Immature natural killer cell (primary cell): Measurements from ENCODE around the gene SKOR2. TPM values are rescaled to one million over a fixed set of nuclear protein-coding genes. Genes with fewer than 3 reads are reported as not detected.

Source experiments
- DNase-seq, 3 donors: peaks; one replicate each; pipeline ENCODE4 v3.0.0; 2022; ENCODE audit warnings: mixed read lengths in 1 of 3
- H3K27ac Mint-ChIP-seq, 6 donors: one replicate each; pipeline ENCODE4 v1.8.0; 2020; ENCODE audit warnings: mixed read lengths in 6 of 6, mild to moderate bottlenecking in 5 of 6, inconsistent platforms in 4 of 6, moderate library complexity in 3 of 6
- H3K27me3 Mint-ChIP-seq, 3 donors: one replicate each; pipeline ENCODE4 v1.8.0; 2020 to 2021; ENCODE audit warnings: low read depth in 3 of 3, mild to moderate bottlenecking in 3 of 3, mixed read lengths in 3 of 3, moderate library complexity in 3 of 3, inconsistent platforms in 1 of 3
- H3K36me3 Mint-ChIP-seq, 3 donors: one replicate each; pipeline ENCODE4 v1.8.0; 2020; ENCODE audit warnings: mixed read lengths in 3 of 3, inconsistent platforms in 2 of 3, mild to moderate bottlenecking in 2 of 3
- H3K4me1 Mint-ChIP-seq, 2 donors: one replicate each; pipeline ENCODE4 v1.8.0; 2020; ENCODE audit warnings: inconsistent platforms in 2 of 2, mild to moderate bottlenecking in 2 of 2, mixed read lengths in 2 of 2, moderate library complexity in 1 of 2
- H3K4me3 Mint-ChIP-seq, 5 donors: one replicate each; pipeline ENCODE4 v1.8.0; 2020; ENCODE audit warnings: mild to moderate bottlenecking in 5 of 5, mixed read lengths in 5 of 5, inconsistent platforms in 3 of 5, moderate library complexity in 3 of 5
- H3K9me3 Mint-ChIP-seq, 6 donors: one replicate each; pipeline ENCODE4 v1.8.0; 2020; ENCODE audit warnings: mild to moderate bottlenecking in 6 of 6, mixed read lengths in 6 of 6, inconsistent platforms in 4 of 6, moderate library complexity in 3 of 6
- polyA plus RNA-seq, 3 donors: library from polyadenylated mRNA; unstranded; fragments of 300-500 nt; fragmentation: Illumina TruSeq; gene quantifications; one replicate each; pipeline ENCODE4 v1.2.3, GENCODE V29; 2021

SKOR2 gene
- polyA plus RNA-seq, result not detected

- H3K4me3 Mint-ChIP-seq, result no peak within 1 kb of the TSS
- DNase-seq, result no peak
- peaks cover 1 to 23% (median 6%) of the 10 kb centered on the region in 6 donors for H3K9me3 Mint-ChIP-seq
- no peaks in the 10 kb centered on the region for H3K4me1 Mint-ChIP-seq
- no peak within 1 kb of the TSS for H3K27ac Mint-ChIP-seq
- peaks cover 33 to 50% (median 41%) of the 10 kb centered on the region in 3 donors for H3K27me3 Mint-ChIP-seq
- H3K36me3 Mint-ChIP-seq, result peaks cover 0 to 4% (median 4%) of the 10 kb centered on the region in 3 donors
Measured at GRCh38 chr18:47251289-47252120, at the start of gene SKOR2. Gene SKOR2, minus strand, starts transcription at chr18:47251660. Its CDS starts 2,477 bp downstream, at chr18:47249183.

- peaks cover 0 to under 1% (median 0%) of the 10 kb centered on the region in 3 donors for H3K27me3 Mint-ChIP-seq
- DNase-seq, result no peak
- H3K27ac Mint-ChIP-seq, result no peak overlapping the region
- peaks cover 0 to 6% (median 0%) of the 10 kb centered on the region in 6 donors for H3K9me3 Mint-ChIP-seq
- H3K36me3 Mint-ChIP-seq, result no peaks in the 10 kb centered on the region
- H3K4me3 Mint-ChIP-seq, result no peak overlapping the region
- no peaks in the 10 kb centered on the region for H3K4me1 Mint-ChIP-seq
Measured at GRCh38 chr18:47296462-47296861, 45.0 kb upstream of the SKOR2 start.

GRCh38 chr18:47294801-47295200, 43.3 kb upstream of the SKOR2 start:
- Mint-ChIP-seq H3K4me3 (no peak overlapping the region), H3K4me1 (no peaks in the 10 kb centered on the region), H3K27ac (no peak overlapping the region), H3K36me3 (no peaks in the 10 kb centered on the region), H3K9me3 (peaks cover 0 to 6% (median 0%) of the 10 kb centered on the region in 6 donors), H3K27me3 (no peaks in the 10 kb centered on the region)
- no peak for DNase-seq

- DNase-seq, result no peak
- Mint-ChIP-seq H3K27me3 (peaks cover 0 to 3% (median 0%) of the 10 kb centered on the region in 3 donors), H3K27ac (no peak overlapping the region), H3K36me3 (no peaks in the 10 kb centered on the region), H3K9me3 (peaks cover 0 to 8% (median 0%) of the 10 kb centered on the region in 6 donors), H3K4me3 (no peak overlapping the region), H3K4me1 (no peaks in the 10 kb centered on the region)
Measured at GRCh38 chr18:47288741-47289140, 37.3 kb upstream of the SKOR2 start.

GRCh38 chr18:47287911-47288585, 36.6 kb upstream of the SKOR2 start:
- no peak for DNase-seq
- Mint-ChIP-seq H3K27me3 (peaks cover 0 to 3% (median 2%) of the 10 kb centered on the region in 3 donors), H3K36me3 (no peaks in the 10 kb centered on the region), H3K9me3 (peaks cover 0 to 8% (median 0%) of the 10 kb centered on the region in 6 donors), H3K27ac (no peak overlapping the region), H3K4me1 (no peaks in the 10 kb centered on the region), H3K4me3 (no peak overlapping the region)

GRCh38 chr18:47286776-47287410, 35.4 kb upstream of the SKOR2 start:
- Mint-ChIP-seq H3K27ac (no peak overlapping the region), H3K4me3 (no peak overlapping the region), H3K9me3 (peaks cover 0 to 8% (median 0%) of the 10 kb centered on the region in 6 donors), H3K4me1 (no peaks in the 10 kb centered on the region), H3K27me3 (peaks cover 0 to 3% (median 2%) of the 10 kb centered on the region in 3 donors), H3K36me3 (no peaks in the 10 kb centered on the region)
- no peak for DNase-seq

GRCh38 chr18:47285456-47285855, 34.0 kb upstream of the SKOR2 start:
- Mint-ChIP-seq H3K4me1 (no peaks in the 10 kb centered on the region), H3K27me3 (peaks cover 2 to 3% (median 2%) of the 10 kb centered on the region in 3 donors), H3K36me3 (no peaks in the 10 kb centered on the region), H3K27ac (no peak overlapping the region), H3K4me3 (no peak overlapping the region), H3K9me3 (peaks cover 0 to 2% (median 0%) of the 10 kb centered on the region in 6 donors)
- DNase-seq, result no peak

- no peak overlapping the region for H3K4me3 Mint-ChIP-seq
- DNase-seq, result no peak
- no peaks in the 10 kb centered on the region for H3K4me1 Mint-ChIP-seq
- peaks cover 0 to 2% (median 0%) of the 10 kb centered on the region in 6 donors for H3K9me3 Mint-ChIP-seq
- H3K27me3 Mint-ChIP-seq, result peaks cover 2 to 3% (median 2%) of the 10 kb centered on the region in 3 donors
- no peaks in the 10 kb centered on the region for H3K36me3 Mint-ChIP-seq
- H3K27ac Mint-ChIP-seq, result no peak overlapping the region
Measured at GRCh38 chr18:47284721-47285395, 33.4 kb upstream of the SKOR2 start.

- Mint-ChIP-seq H3K4me1 (no peaks in the 10 kb centered on the region), H3K9me3 (peaks cover 0 to 2% (median 0%) of the 10 kb centered on the region in 6 donors), H3K4me3 (no peak overlapping the region), H3K27ac (no peak overlapping the region), H3K36me3 (no peaks in the 10 kb centered on the region), H3K27me3 (peaks cover 2 to 3% (median 3%) of the 10 kb centered on the region in 3 donors)
- DNase-seq, result no peak
Measured at GRCh38 chr18:47283476-47283875, 32.0 kb upstream of the SKOR2 start.

- no peak for DNase-seq
- no peak overlapping the region for H3K4me3 Mint-ChIP-seq
- no peak overlapping the region for H3K27ac Mint-ChIP-seq
- H3K27me3 Mint-ChIP-seq, result peaks cover 0 to 4% (median 2%) of the 10 kb centered on the region in 3 donors
- H3K36me3 Mint-ChIP-seq, result no peaks in the 10 kb centered on the region
- H3K9me3 Mint-ChIP-seq, result peaks cover 0 to 2% (median 0%) of the 10 kb centered on the region in 6 donors
- H3K4me1 Mint-ChIP-seq, result no peaks in the 10 kb centered on the region
Measured at GRCh38 chr18:47280121-47280520, 28.7 kb upstream of the SKOR2 start.

- H3K27ac Mint-ChIP-seq, result no peak overlapping the region
- H3K9me3 Mint-ChIP-seq, result no peaks in the 10 kb centered on the region
- no peaks in the 10 kb centered on the region for H3K36me3 Mint-ChIP-seq
- H3K4me3 Mint-ChIP-seq, result no peak overlapping the region
- H3K4me1 Mint-ChIP-seq, result no peaks in the 10 kb centered on the region
- H3K27me3 Mint-ChIP-seq, result peaks cover 0 to 2% (median 0%) of the 10 kb centered on the region in 3 donors
- DNase-seq, result no peak
Measured at GRCh38 chr18:47274961-47275360, 23.5 kb upstream of the SKOR2 start.

GRCh38 chr18:47265197-47265596, 13.7 kb upstream of the SKOR2 start:
- no peaks in the 10 kb centered on the region for H3K4me1 Mint-ChIP-seq
- peaks cover 0 to 10% (median 2%) of the 10 kb centered on the region in 6 donors for H3K9me3 Mint-ChIP-seq
- no peak overlapping the region for H3K27ac Mint-ChIP-seq
- no peaks in the 10 kb centered on the region for H3K36me3 Mint-ChIP-seq
- no peak for DNase-seq
- H3K4me3 Mint-ChIP-seq, result no peak overlapping the region
- H3K27me3 Mint-ChIP-seq, result peaks cover 11 to 31% (median 14%) of the 10 kb centered on the region in 3 donors

GRCh38 chr18:47264308-47264700, 12.8 kb upstream of the SKOR2 start:
- Mint-ChIP-seq H3K4me3 (no peak overlapping the region), H3K9me3 (peaks cover 0 to 11% (median 5%) of the 10 kb centered on the region in 6 donors), H3K27ac (no peak overlapping the region), H3K4me1 (no peaks in the 10 kb centered on the region), H3K36me3 (no peaks in the 10 kb centered on the region), H3K27me3 (peaks cover 11 to 34% (median 16%) of the 10 kb centered on the region in 3 donors)
- DNase-seq, result no peak
